GOT3 (cell line): ENCODE results near the gene DDX6.

Experiments used
- DNase-seq: peaks from one replicate; lab custom pipeline; 2025; ENCODE audit warnings: mixed read lengths; lab: John Stamatoyannopoulos, UW

The DDX6 gene

DNA sequence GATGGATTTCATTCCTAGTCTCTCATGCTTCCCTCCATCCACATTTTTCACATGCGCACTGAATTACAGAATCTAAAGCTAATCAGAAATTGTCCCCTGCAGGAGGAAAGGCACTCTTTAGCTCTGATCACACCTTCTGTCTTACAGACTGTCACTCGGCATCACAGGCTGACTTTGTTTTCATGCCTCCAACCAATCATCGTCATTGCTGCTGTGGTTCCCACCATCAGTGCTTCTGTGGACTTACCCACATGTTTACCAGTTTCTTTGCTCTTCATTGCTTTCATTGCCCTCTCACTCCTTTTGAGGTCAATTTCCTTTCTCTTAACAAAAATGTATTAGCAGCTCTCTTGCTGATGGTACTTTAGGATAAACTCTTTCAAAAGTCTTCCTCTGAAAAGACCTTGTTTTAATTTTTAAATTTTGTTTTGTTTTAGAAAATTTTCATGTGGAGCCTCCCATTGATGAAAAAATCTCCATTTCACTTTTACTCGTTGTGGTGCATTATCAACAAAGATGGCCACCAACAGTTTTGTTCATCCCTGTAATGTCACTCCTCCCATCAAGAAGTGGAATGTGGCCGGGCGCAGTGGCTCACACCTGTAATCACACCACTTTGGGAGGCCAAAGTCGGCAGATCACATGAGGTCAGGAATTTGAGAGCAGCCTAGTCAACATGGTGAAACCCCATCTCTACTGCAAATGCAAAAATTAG, 91.3 kb downstream of the DDX6 start:
- DNase-seq = no peak
